Measurements from ENCODE around the gene NRSN2. TPM values are rescaled to one million over a fixed set of nuclear protein-coding genes. Genes with fewer than 3 reads are reported as not detected.
"Not testable (repeated sequence)": the region's sequence is repeated elsewhere in the genome, so short reads cannot be mapped to it uniquely, and the experiment has no call there.

NRSN2 gene
- total and polyA plus RNA-seq, 7 donors: 1.6 to 5.0 (median 3.4) TPM

DNA sequence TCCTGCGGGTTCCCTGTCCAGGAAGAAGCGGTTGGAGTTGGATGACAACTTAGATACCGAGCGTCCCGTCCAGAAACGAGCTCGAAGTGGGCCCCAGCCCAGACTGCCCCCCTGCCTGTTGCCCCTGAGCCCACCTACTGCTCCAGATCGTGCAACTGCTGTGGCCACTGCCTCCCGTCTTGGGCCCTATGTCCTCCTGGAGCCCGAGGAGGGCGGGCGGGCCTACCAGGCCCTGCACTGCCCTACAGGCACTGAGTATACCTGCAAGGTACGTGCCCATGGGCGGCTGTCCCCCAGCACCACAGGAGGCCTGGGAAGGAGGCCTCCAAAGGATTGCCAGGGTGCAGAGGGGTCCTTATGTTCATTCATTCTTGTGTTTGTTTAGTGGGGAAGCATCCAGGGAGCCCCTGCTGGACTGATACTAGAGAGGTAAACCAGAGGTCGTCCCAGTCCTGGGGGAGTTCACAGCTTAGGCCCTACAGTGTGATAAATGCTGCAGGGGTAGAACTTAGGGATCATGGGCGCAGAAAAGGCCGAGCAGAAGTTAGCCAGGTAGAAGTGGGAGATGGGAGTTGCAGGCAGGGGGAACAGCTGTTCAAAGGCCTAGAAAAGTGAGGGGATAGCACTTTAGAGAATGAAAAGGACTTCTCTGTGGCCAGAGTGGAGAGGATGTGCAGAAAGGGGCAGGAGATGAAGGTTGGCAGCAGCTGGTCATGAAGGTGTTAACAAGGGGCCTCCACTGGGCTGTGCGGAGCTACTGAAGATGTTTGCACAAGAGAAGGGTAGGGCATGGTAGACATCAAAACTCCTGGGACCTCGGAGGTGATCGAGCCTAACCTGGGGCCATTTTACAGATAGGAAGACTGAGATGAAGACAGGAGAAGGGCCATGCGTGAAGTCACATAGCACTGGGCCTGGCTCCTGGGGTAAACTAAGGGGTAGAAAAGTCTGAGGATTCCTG is 41.4 kb downstream of the NRSN2 start:
- 82 to 90% (median 87%) methylated on average over 21 of the region's 21 CpGs for WGBS, 3 donors
- ATAC-seq: no peak

DNA sequence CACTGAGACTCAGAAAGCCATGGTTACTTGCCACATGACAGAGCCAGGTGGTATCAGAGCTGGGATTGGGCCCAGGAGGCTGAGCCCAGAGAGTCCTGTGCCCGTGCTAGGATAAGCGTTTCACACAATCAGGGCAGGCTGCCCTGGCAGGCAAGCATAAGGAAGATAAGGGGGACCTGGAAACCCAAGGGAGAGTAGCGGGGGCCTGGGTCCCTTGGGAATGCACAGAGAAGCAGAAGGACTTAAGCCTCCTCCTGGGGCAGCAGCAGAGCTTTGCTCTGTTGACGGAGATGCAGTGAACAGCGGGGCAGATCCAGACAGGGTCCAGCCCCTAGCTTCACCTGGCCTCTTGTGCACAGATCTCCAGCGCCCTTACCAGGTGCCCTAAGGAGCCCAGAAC is 42.3 kb downstream of the NRSN2 start:
- DNase-seq: no peak
- ATAC-seq: no peak
- Histone ChIP-seq H3K4me1 (no peaks in the 10 kb centered on the region), H3K4me3 (no peak overlapping the region), H3K27ac (no peak overlapping the region), H3K9me3 (no peaks in the 10 kb centered on the region), H3K36me3 (ENCODE audit: insufficient read depth in 1 of 2, low read depth in 1 of 2) (peaks cover 0 to 6% of the 10 kb centered on the region in 2 donors), H3K27me3 (ENCODE audit: insufficient read depth in 3 of 3, low read length in 2 of 3) (no peaks in the 10 kb centered on the region)
- intact Hi-C loops (cut with DNase I): no loop called here
- TF ChIP-seq, protein P1, sequence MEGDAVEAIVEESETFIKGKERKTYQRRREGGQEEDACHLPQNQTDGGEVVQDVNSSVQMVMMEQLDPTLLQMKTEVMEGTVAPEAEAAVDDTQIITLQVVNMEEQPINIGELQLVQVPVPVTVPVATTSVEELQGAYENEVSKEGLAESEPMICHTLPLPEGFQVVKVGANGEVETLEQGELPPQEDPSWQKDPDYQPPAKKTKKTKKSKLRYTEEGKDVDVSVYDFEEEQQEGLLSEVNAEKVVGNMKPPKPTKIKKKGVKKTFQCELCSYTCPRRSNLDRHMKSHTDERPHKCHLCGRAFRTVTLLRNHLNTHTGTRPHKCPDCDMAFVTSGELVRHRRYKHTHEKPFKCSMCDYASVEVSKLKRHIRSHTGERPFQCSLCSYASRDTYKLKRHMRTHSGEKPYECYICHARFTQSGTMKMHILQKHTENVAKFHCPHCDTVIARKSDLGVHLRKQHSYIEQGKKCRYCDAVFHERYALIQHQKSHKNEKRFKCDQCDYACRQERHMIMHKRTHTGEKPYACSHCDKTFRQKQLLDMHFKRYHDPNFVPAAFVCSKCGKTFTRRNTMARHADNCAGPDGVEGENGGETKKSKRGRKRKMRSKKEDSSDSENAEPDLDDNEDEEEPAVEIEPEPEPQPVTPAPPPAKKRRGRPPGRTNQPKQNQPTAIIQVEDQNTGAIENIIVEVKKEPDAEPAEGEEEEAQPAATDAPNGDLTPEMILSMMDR (IDR thresholded peaks at IDR 0.05): no peak
- 56 to 86% (median 62%) methylated on average over 6 of the region's 6 CpGs for WGBS, 3 donors

More for the DNA sequence above, 41.4 kb downstream of the NRSN2 start:
- H3K4me3 ChIP-seq: no peak overlapping the region
- H3K4me1 ChIP-seq: no peaks in the 10 kb centered on the region
- DNase-seq: no peak
- no peak overlapping the region for H3K27ac ChIP-seq
- TF ChIP-seq, protein P1 (IDR thresholded peaks at IDR 0.05): no peak
- peaks cover 0 to 6% of the 10 kb centered on the region in 2 donors for H3K36me3 ChIP-seq (ENCODE audit: insufficient read depth in 1 of 2, low read depth in 1 of 2)
- intact Hi-C loops (cut with DNase I): no loop called here
- H3K27me3 ChIP-seq (ENCODE audit: insufficient read depth in 3 of 3, low read length in 2 of 3): no peaks in the 10 kb centered on the region
- H3K9me3 ChIP-seq: no peaks in the 10 kb centered on the region

DNA sequence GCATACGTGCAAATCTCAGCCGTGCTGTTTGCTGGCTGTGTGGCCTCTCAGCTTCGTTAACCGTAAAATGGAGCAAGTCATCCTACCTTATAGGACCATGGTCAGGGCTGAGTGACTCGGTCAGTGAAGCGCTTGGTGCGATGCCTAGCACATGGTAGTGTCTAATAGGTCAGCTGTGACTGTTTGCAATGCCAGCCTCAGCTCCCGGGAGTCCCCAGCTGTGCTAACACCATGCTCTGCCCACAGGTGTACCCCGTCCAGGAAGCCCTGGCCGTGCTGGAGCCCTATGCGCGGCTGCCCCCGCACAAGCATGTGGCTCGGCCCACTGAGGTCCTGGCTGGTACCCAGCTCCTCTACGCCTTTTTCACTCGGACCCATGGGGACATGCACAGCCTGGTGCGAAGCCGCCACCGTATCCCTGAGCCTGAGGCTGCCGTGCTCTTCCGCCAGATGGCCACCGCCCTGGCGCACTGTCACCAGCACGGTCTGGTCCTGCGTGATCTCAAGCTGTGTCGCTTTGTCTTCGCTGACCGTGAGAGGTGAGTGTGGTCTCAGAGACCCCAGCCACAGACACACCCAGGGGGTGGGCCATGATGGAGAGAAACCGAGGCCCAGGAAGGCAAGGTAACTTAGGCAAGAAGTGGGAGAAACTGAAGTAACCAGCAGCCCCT is 44.3 kb downstream of the NRSN2 start:
- Histone ChIP-seq H3K36me3 (ENCODE audit: insufficient read depth in 1 of 2, low read depth in 1 of 2) (peaks cover 0 to 12% of the 10 kb centered on the region in 2 donors), H3K27me3 (ENCODE audit: insufficient read depth in 3 of 3, low read length in 2 of 3) (no peaks in the 10 kb centered on the region), H3K9me3 (no peaks in the 10 kb centered on the region), H3K4me3 (no peak overlapping the region), H3K4me1 (no peaks in the 10 kb centered on the region), H3K27ac (no peak overlapping the region)
- DNase-seq (no peak), ATAC-seq (no peak)
- TF ChIP-seq, protein P1 (IDR thresholded peaks at IDR 0.05): no peak
- intact Hi-C loops (cut with DNase I): no loop called here
- WGBS, 3 donors: 88 to 90% (median 88%) methylated on average over 29 of the region's 29 CpGs

GRCh38 chr20:393296-393695 is 46.4 kb downstream of the NRSN2 start:
- H3K4me1 ChIP-seq; H3K27ac ChIP-seq; ATAC-seq; intact Hi-C loops (cut with DNase I); H3K9me3 ChIP-seq; DNase-seq; H3K27me3 ChIP-seq (ENCODE audit: insufficient read depth in 3 of 3, low read length in 2 of 3); H3K4me3 ChIP-seq: not testable (repeated sequence)
- 81 to 95% (median 85%) methylated on average over 2 of the region's 2 CpGs for WGBS, 3 donors
- H3K36me3 ChIP-seq (ENCODE audit: insufficient read depth in 1 of 2, low read depth in 1 of 2): peaks cover 0 to 12% of the 10 kb centered on the region in 2 donors

GRCh38 chr20:396252-396618 is 49.3 kb downstream of the NRSN2 start:
- DNase-seq (no peak), ATAC-seq (no peak)
- TF ChIP-seq, protein P1 (IDR thresholded peaks at IDR 0.05): no peak
- Histone ChIP-seq H3K9me3 (no peaks in the 10 kb centered on the region), H3K4me3 (no peak overlapping the region), H3K27ac (no peak overlapping the region), H3K4me1 (no peaks in the 10 kb centered on the region), H3K27me3 (ENCODE audit: insufficient read depth in 3 of 3, low read length in 2 of 3) (no peaks in the 10 kb centered on the region), H3K36me3 (ENCODE audit: insufficient read depth in 1 of 2, low read depth in 1 of 2) (peaks cover 0 to 12% of the 10 kb centered on the region in 2 donors)
- intact Hi-C loops (cut with DNase I): loop anchor here in 1 of 2 donors (5.0 kb wide), 1 partner anchor 34 kb away; no protein-coding TSS in a partner anchor
- WGBS, 3 donors: 86 to 94% (median 88%) methylated on average over 22 to 24 of the region's 24 CpGs

Measured in psoas muscle (tissue), 8 donors.